Endothelial cell of hepatic sinusoid (primary cell): ENCODE measurements around the gene GPR158.

Source experiments
- in situ Hi-C: cut with HindIII; loops from 2 replicates; pipeline ENCODE4 v1.10.0; 2017; ENCODE audit warnings: low sequenced_read_pairs

The GPR158 gene

GRCh38 chr10:25206693-25207414 is 32.1 kb downstream of the GPR158 start:
- in situ Hi-C loops = no loop called here

- in situ Hi-C loops = no loop called here
Observed at GRCh38 chr10:25209618-25210017, 34.8 kb downstream of the GPR158 start.

GRCh38 chr10:25210265-25210664 is 35.5 kb downstream of the GPR158 start:
- in situ Hi-C loops = no loop called here

- in situ Hi-C loops = loop anchor here (5.0 kb wide), 1 partner anchor 38 kb away; no protein-coding TSS in a partner anchor
Observed at GRCh38 chr10:25220156-25220555, 45.4 kb downstream of the GPR158 start.

- in situ Hi-C loops = loop anchor here (5.0 kb wide), 1 partner anchor 40 kb away; no protein-coding TSS in a partner anchor
Observed at GRCh38 chr10:25222085-25222660, 47.4 kb downstream of the GPR158 start.

- in situ Hi-C loops = no loop called here
Observed at GRCh38 chr10:25226775-25227682, 52.2 kb downstream of the GPR158 start.

- in situ Hi-C loops = no loop called here
Observed at GRCh38 chr10:25231751-25232150, 57.0 kb downstream of the GPR158 start.

GRCh38 chr10:25232204-25232603 is 57.4 kb downstream of the GPR158 start:
- in situ Hi-C loops = no loop called here

- in situ Hi-C loops = no loop called here
Observed at GRCh38 chr10:25245165-25245564, 70.4 kb downstream of the GPR158 start.

- in situ Hi-C loops = no loop called here
Observed at GRCh38 chr10:25257646-25258045, 82.8 kb downstream of the GPR158 start.

- in situ Hi-C loops = no loop called here
Observed at GRCh38 chr10:25261110-25261509, 86.3 kb downstream of the GPR158 start.

- in situ Hi-C loops = no loop called here
Observed at GRCh38 chr10:25261558-25261957, 86.8 kb downstream of the GPR158 start.

- in situ Hi-C loops = no loop called here
Observed at GRCh38 chr10:25263931-25264330, 89.1 kb downstream of the GPR158 start.

GRCh38 chr10:25278180-25278579 is 103.4 kb downstream of the GPR158 start:
- in situ Hi-C loops = no loop called here

GRCh38 chr10:25280076-25280475 is 105.3 kb downstream of the GPR158 start:
- in situ Hi-C loops = no loop called here

GRCh38 chr10:25280573-25280972 is 105.8 kb downstream of the GPR158 start:
- in situ Hi-C loops = no loop called here

GRCh38 chr10:25285809-25286208 is 111.0 kb downstream of the GPR158 start:
- in situ Hi-C loops = no loop called here

GRCh38 chr10:25288181-25288580 is 113.4 kb downstream of the GPR158 start:
- in situ Hi-C loops = no loop called here

- in situ Hi-C loops = no loop called here
Observed at GRCh38 chr10:25294032-25294926, 119.5 kb downstream of the GPR158 start.

- in situ Hi-C loops = no loop called here
Observed at GRCh38 chr10:25296324-25296723, 121.5 kb downstream of the GPR158 start.

GRCh38 chr10:25297466-25297865 is 122.7 kb downstream of the GPR158 start:
- in situ Hi-C loops = no loop called here
